Effector CD4-positive, alpha-beta T cell (primary cell): Measurements from ENCODE around the gene GABRE. TPM values are rescaled to one million over a fixed set of nuclear protein-coding genes. Genes with fewer than 3 reads are reported as not detected.

Experiments used
- DNase-seq: peaks from one replicate; pipeline ENCODE4 v3.0.0-alpha.2; 2020
- total RNA-seq: gene quantifications from one replicate; lab custom pipeline; 2026; lab: John Stamatoyannopoulos, UW

GABRE gene
- not detected for total RNA-seq

GRCh38 chrX:151974336-151975227 lies at the start of gene GABRE:
Gene GABRE (minus strand): TSS chrX:151974676. CDS start chrX:151974625, 51 bp downstream.
- no peak for DNase-seq

DNA sequence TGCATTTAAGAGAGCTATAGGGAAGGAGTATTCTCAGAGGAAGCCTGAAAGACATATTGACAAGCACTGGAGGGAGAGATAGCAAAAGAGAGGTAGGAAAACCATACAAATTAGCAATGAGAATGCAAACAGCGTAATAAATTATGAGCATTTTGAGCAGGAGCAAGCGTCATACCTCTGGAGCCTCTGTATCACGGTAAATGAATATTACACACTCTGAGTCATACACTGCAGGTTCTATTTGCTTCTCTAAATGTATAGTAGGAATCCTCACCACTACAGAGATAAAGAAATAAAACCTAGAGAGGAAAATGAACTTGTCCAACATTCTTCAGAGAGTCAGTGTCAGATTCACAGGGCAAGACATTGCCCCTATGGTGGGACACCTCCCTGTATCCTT lies 46.4 kb upstream of the GABRE start:
- DNase-seq = no peak

- no peak for DNase-seq
Observed at GRCh38 chrX:151999813-152000212, 25.3 kb upstream of the GABRE start.

DNA sequence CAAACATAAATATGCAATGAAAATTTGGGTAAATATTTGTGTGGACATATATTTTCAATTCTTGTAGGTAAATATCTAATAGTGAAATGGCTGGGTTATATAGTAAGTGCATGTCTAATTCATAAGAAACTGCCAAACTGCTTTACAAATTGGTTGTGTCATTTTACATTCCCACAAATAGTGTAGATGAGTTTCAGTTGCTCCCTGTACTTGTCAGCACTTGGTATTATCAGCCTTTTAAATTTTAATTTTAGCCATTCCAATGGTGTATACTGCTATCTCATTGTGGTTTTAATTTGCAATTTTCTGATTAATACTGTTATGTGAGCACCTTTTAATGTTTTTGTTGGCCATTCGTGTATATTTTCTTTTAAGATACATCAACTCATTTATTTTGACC lies 23.1 kb upstream of the GABRE start:
- no peak for DNase-seq

- DNase-seq = no peak
Observed at GRCh38 chrX:151996347-151996746, 21.9 kb upstream of the GABRE start.

GRCh38 chrX:151994476-151994875 lies 20.0 kb upstream of the GABRE start:
- DNase-seq = no peak

- DNase-seq = no peak
Observed at GRCh38 chrX:151988706-151989299, 14.3 kb upstream of the GABRE start.

DNA sequence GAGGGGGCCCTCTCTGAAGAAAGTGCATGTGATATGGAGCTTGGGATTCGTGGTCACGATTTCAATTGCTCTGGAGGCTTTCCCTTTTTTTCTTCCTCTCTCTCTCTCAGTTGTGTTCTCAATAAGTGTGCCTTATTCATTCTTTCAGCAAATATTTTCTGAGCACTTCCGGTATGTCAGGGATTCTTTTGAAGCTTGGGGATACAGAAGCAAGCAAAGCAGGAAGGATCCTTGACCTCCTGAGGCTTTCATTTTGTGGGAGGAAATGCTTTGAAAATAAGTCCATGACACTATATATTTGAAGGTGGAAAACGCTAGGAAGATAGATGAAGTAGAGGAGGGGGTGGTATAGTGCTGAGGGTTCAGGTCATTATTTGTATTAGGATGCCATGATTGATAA lies 12.6 kb upstream of the GABRE start:
- no peak for DNase-seq

DNA sequence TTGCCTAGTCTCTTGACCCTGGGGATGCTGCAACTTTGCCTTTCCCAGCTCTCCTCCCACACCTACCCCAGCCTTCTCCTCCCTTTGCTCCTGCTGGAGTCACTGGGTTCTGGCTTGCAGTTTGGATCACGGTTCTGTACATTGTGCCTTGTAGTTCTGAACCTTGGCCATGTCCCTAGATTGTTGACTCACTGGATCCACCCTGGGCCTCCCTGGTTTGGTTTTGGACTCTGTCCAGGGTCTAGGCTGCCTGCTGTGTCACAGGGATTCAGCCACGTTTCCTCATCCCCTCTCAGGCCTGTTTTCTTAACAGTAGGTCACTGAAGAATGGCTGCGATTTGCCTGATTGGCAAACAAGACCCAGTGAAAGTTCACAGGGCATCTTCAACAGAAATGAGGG lies 11.5 kb upstream of the GABRE start:
- no peak for DNase-seq

DNA sequence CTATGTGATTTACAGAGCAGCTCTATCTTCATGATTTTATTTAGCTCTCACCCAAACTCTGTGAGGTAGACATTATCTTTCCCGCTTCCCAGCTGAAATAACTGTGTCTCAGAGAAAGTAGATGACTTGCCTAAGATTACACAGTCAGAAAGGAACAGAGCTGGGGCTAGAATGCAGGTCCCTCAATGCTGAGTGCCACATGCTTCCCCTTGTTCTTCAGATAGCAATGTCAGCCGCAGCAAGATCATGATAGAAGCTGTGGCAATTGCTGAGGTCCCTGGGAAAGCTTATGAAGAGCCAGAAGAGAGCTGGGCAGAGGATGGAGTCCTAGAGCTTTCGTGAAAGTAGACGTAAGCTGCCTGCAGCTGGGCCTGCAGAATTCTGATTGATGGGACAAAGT lies 11.1 kb upstream of the GABRE start:
- no peak for DNase-seq

GRCh38 chrX:151984902-151985301 lies 10.4 kb upstream of the GABRE start:
- no peak for DNase-seq

GRCh38 chrX:151984328-151984727 lies 9.9 kb upstream of the GABRE start:
- DNase-seq = no peak

GRCh38 chrX:151983186-151983585 lies 8.7 kb upstream of the GABRE start:
- no peak for DNase-seq

- no peak for DNase-seq
Observed at GRCh38 chrX:151982222-151982621, 7.7 kb upstream of the GABRE start.

DNA sequence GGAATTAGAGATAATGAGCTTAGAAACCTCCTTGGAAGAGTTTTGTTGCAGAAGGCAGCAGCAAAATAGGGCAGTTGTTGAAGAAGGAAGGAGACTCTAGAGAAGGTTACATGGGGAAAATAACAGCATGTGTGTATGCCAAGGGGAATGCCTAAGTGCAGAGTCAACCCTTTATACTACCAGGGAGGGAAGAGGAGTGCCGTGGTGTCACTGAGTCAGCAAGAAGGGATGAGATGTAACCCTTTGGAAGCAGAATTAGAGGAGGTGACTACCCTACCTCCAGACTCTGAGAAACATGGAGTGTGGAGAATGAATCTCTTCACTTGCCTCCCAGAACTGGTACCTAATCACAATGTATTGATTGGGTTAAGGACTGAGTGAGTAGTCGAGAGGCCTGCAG lies 6.7 kb upstream of the GABRE start:
- no peak for DNase-seq

DNA sequence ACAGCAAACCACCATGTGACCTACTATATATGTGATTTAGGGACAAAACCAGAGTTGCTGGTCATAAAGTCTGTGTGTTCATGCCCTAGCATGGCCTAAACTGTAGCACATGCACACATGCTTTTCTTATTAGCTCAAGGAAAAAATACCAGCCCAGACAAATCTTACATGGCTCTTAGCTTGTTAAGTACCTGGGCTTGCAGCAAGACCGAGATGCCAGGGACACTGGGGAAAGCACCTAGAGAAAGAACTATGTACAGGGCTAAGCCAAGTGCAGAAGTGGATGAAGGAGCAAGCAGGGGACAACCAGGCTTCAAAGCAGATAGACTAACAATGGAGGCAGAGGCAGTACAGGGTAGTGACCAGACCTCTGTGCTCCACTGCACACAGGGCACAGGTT lies 3.4 kb upstream of the GABRE start:
- DNase-seq = no peak

GRCh38 chrX:151977009-151977408 lies 2.5 kb upstream of the GABRE start:
- DNase-seq = no peak

- DNase-seq = no peak
Observed at GRCh38 chrX:151975736-151976275, 1.3 kb upstream of the GABRE start.

DNA sequence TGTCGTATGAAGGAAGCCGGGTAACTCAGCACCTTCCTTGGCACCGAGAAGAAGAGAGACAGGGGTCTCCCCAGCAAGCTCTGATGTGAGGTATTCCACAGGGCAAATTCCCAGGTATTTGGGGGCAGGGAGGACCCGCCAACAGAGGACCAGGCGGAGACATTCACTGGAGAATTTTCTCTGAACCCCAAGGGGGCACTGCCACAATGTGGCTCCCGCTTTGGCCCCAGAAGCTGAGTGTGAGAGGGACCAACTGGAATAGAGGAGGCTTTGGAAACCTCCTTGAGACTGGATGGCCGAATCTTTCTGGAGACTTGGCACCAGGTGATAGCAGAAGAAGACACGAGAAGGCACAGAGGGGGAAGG lies 735 bp upstream of the GABRE start:
- DNase-seq = no peak

DNA sequence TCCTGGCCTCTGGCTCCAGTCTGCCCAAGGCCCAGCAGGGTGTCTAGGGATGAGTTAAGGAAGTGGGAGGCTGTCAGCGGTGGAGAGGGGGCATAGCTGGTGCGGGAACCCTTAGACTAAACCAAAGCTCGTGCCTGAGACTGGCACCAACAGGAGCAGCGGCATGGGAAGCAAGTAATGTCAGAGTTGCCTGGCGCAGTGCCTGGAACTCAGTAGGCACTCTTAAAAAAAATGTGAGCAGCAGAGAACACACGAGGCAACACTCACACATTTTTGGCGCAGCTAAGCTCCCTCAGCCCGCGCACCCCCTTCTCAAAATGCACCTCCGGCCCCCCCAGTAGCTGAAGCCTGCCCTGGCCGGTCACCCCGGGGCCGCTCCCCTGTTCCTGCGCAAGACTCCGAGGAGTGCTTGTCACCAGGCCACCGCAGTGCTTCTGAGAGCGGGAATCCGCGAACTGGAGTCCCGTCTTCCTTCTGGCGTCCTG lies 583 bp downstream of the GABRE start:
- DNase-seq = no peak

- DNase-seq = no peak
Observed at GRCh38 chrX:151973060-151973661, 1.3 kb downstream of the GABRE start.

DNA sequence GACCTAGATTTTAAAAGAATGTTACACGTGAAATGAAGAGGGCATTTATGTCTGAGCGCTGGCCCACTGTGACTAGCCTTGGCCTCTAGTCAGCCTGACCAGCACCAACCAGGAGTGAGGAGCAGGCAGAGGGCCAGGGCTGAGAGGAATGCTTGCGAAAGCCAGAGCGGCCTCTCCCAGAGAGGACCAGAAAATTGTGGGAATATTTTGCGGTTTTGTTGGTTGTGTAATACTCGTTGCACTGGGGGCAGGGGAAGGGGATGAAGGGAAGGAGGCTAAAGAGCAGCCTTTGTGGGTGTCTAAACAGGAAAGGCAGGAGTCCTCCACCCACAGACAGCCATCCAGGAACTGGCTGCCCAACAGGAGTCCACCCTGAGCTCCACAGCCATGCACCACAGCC lies 3.8 kb downstream of the GABRE start:
- DNase-seq = no peak

DNA sequence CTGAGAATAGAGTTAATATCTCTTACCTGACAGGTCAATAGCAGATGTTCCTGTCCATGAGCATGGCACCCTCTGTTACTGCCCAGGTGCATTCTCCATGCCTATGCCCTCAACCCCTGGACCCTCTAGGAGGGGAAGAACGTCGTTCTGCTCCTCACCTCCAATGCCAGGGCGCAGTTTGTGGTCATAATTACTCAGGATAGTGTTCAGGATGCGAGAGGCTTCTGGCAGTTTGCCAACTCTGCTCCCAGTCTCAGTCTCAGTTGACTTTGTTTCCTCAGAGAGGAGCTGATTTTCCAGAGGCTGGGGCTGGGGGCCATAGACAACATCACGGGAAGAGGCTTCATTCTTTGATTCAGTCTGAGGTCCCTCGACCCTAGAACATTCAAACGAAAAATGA lies 4.4 kb downstream of the GABRE start:
- no peak for DNase-seq

DNA sequence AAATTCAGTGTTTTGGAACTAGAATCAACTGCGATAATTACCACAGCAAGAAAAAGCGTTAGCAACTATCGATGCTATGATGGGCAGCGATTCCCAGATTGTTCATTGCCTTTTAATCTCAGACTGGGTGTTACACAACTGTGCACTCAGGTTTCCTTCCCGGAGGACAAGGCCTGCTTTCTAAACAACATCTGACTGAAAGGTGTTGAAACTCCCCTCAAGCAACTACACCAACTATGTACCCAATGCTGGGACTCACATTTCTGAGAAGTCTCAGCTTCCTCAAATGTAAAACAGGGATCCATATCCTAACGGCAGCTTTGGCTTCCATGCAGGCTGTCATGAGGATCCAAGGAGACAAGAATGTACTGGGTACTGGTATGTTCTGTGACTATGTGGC lies 8.2 kb downstream of the GABRE start:
- DNase-seq = no peak
